ENCODE measurements around the gene LMAN1L.

Gene LMAN1L

GRCh38 chr15:74863239-74864056 is 50.8 kb downstream of the LMAN1L start:
- DNase-seq = no peak

GRCh38 chr15:74864296-74864695 is 51.7 kb downstream of the LMAN1L start:
- DNase-seq = no peak

GRCh38 chr15:74865316-74865715 is 52.7 kb downstream of the LMAN1L start:
- no peak for DNase-seq

GRCh38 chr15:74866090-74866489 is 53.5 kb downstream of the LMAN1L start:
- no peak for DNase-seq

GRCh38 chr15:74867466-74868038 is 54.9 kb downstream of the LMAN1L start:
- peak; percentile 60 for DNase-seq

GRCh38 chr15:74868059-74868458 is 55.4 kb downstream of the LMAN1L start:
- peak; percentile 66 for DNase-seq

- no peak for DNase-seq
Measured at GRCh38 chr15:74869372-74869725, 56.7 kb downstream of the LMAN1L start.

- peak; percentile 94 for DNase-seq
Measured at GRCh38 chr15:74869726-74870407, 57.2 kb downstream of the LMAN1L start.

GRCh38 chr15:74870436-74871215 is 58.0 kb downstream of the LMAN1L start:
- DNase-seq = no peak

- no peak for DNase-seq
Measured at GRCh38 chr15:74872702-74873035, 60.0 kb downstream of the LMAN1L start.

GRCh38 chr15:74873036-74873755 is 60.6 kb downstream of the LMAN1L start, which contains the start of gene SCAMP2:
Gene SCAMP2 (minus strand): TSS chr15:74873365. CDS start chr15:74873255, 110 bp downstream.
- peak; percentile 95 for DNase-seq

- DNase-seq = no peak
Measured at GRCh38 chr15:74873756-74874424, 61.3 kb downstream of the LMAN1L start.

Measured in OCI-M1 (cell line).